Urinary bladder (tissue), 4 donors: Measurements from ENCODE around the gene TMPRSS7. TPM values are rescaled to one million over a fixed set of nuclear protein-coding genes. Genes with fewer than 3 reads are reported as not detected.

ENCODE experiments used
- DNase-seq: peaks from one replicate; pipeline ENCODE4 v3.0.0-alpha.2; 2015; ENCODE audit errors: extremely low spot score
- H3K27ac ChIP-seq: one replicate; pipeline ENCODE4 v1.5.1; 2013; ENCODE audit warnings: low read depth, mild to moderate bottlenecking, moderate library complexity
- H3K36me3 ChIP-seq: one replicate; pipeline ENCODE4 v1.6.1; 2013; ENCODE audit warnings: mild to moderate bottlenecking, moderate library complexity; ENCODE audit not compliant: insufficient read depth
- H3K4me1 ChIP-seq: one replicate; pipeline ENCODE4 v1.6.1; 2013; ENCODE audit warnings: mild to moderate bottlenecking, moderate library complexity; ENCODE audit not compliant: insufficient read depth
- H3K4me3 ChIP-seq: one replicate; pipeline ENCODE4 v1.5.1; 2013; ENCODE audit warnings: low read depth, low read length
- WGBS: extraction: QIAGEN DNeasy Blood & Tissue Kit; methylation state at CpG from one replicate; pipeline ENCODE4 v1.1.7; 2013; 5-methylcytosine and 5-hydroxymethylcytosine counted together
- polyA plus RNA-seq: library from polyadenylated mRNA; stranded (reverse); fragments of 200-250 nt; gene quantifications from one replicate; pipeline ENCODE4 v1.2.3, GENCODE V29; 2013
- small RNA-seq: library from RNA; depleted of rRNA; stranded (forward); fragments of <200 nt; gene quantifications from one replicate; pipeline ENCODE3, GENCODE V24; 2014
- total RNA-seq: library from RNA; depleted of rRNA; stranded (reverse); fragments of >200 nt; gene quantifications from one replicate; pipeline ENCODE4 v1.2.3, GENCODE V29; 2014
- donor health status: healthy with polysubstance abuse.
- donor health status: healthy.

The TMPRSS7 gene
- total and polyA plus RNA-seq, 2 donors = not detected

GRCh38 chr3:112126511-112126911, 92.0 kb downstream of the TMPRSS7 start:
- Histone ChIP-seq H3K4me1 (no peaks in the 10 kb centered on the region), H3K36me3 (peaks cover 2% of the 10 kb centered on the region), H3K27ac (no peak overlapping the region), H3K4me3 (no peak overlapping the region)
- no peak for DNase-seq
- 49% methylated on average over 1 of the region's 1 CpG for WGBS

DNA sequence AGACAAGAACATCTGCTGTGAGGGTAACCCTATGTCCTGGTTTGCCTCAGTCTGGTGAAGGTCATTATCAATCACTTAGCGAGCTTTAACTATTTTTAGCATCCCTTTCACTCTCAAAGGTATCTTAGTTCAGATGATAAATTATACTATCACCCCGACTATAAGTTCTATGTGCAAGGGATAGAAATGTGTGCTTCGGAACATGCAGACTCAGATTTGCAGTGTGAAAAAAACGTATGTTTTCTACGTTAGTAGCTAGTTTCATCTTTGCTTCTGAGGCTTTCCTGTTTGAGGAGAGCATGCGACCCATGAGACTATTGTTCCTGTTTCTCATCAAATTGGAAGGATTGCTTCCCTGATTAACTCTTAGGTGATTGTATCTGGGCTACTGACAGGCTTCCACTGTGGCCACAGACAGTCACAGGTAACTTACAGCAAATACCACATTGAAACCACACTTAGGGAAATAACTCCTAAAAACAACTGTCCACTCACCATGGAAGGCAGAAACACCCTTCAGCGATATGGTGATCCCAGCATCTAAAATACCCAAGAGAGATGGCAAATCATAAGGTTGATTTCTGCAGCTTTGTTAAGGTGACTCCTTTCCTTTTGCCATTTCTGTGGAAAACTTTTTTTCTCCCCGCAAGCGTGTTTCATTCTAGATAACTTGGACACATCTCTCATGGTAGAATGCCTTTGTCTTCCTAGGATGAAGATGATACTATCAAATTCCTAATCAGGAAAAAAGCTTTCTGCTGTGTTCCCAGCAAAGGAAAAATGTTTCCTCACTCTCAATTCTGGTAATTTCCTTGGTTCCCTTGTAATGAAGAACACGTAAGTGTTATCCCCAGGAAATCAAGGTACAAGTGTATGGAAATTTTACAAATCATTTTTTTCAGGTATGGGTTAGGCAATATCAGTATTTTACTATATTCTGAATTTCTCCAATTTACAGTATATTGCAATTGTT, 93.3 kb downstream of the TMPRSS7 start:
- no peak overlapping the region for H3K27ac ChIP-seq
- whole genome bisulfite sequencing = 78% methylated on average over 10 of the region's 10 CpGs
- no peak for DNase-seq
- H3K4me1 ChIP-seq = no peaks in the 10 kb centered on the region
- H3K36me3 ChIP-seq = peaks cover 2% of the 10 kb centered on the region
- no peak overlapping the region for H3K4me3 ChIP-seq

- DNase-seq = no peak
- no peaks in the 10 kb centered on the region for H3K4me1 ChIP-seq
- peaks cover 2% of the 10 kb centered on the region for H3K36me3 ChIP-seq
- no peak overlapping the region for H3K27ac ChIP-seq
- WGBS = 55% methylated on average over 7 of the region's 7 CpGs
- H3K4me3 ChIP-seq = no peak overlapping the region
Measured at GRCh38 chr3:112128843-112129727, 94.5 kb downstream of the TMPRSS7 start.

DNA sequence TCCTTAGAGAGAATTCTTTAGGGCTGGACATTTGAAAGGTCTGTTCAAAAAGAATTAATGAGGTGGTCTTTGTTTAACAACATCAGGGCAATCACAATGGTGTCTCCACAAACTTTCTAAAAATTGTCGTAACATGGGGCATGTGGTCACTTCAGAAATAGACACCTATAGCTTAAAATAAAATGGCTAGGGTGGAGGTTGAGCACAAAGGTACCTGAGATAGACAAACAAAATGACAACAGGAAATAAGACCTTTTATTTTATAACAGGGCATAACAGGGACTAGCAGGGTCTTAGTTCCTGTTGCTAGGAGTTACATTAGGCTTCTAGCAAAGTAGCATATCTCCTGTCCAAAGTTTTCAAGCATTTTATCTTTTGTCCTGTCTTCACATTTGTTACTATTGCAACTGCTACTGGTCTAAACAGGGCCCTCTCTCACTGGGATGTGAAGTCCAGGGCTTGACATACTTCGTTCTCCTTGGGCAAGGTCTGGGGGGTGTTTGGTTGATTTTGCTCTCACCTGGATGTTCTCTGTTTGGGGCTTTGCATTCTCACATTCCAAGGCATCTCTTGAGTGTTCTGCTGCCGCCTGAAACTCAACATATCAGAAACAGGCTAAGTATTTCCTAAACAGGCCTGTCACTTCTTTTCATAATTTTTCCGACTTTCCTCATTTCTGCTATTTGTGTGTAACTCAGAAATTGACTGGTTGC, 95.5 kb downstream of the TMPRSS7 start:
- 93% methylated on average over 4 of the region's 4 CpGs for WGBS
- Histone ChIP-seq H3K4me3 (no peak overlapping the region), H3K36me3 (peaks cover 2% of the 10 kb centered on the region), H3K27ac (no peak overlapping the region), H3K4me1 (no peaks in the 10 kb centered on the region)
- no peak for DNase-seq

GRCh38 chr3:112130638-112130993, 96.1 kb downstream of the TMPRSS7 start:
- 93% methylated on average over 3 of the region's 3 CpGs for WGBS
- H3K4me3 ChIP-seq = no peak overlapping the region
- DNase-seq = no peak

More at GRCh38 chr3:112130638-112130993, 96.1 kb downstream of the TMPRSS7 start:
- H3K4me1 ChIP-seq = no peaks in the 10 kb centered on the region
- peaks cover 2% of the 10 kb centered on the region for H3K36me3 ChIP-seq
- H3K27ac ChIP-seq = no peak overlapping the region

Small RNA genes within 50 kb of the gene (small RNA-seq; reads per million reads assigned to genes)
- not detected for gene MIR567

Other genes starting within 250 kb of the TMPRSS7 start
- 173 TPM for gene PHLDB2, start 175.5 kb upstream of the TMPRSS7 start, total RNA-seq
- 58.1 TPM for gene PHLDB2, start 175.5 kb upstream of the TMPRSS7 start, polyA plus RNA-seq
- 62.3 TPM for gene ABHD10, start 55.7 kb upstream of the TMPRSS7 start, total RNA-seq
- gene ABHD10, start 55.7 kb upstream of the TMPRSS7 start, polyA plus RNA-seq = 23.3 TPM
- gene TAGLN3, start 35.8 kb upstream of the TMPRSS7 start, total RNA-seq = 3.1 TPM
- gene TAGLN3, start 35.8 kb upstream of the TMPRSS7 start, polyA plus RNA-seq = 1.8 TPM
- 7.5 TPM for gene C3orf52, start 51.7 kb downstream of the TMPRSS7 start, total RNA-seq
- gene C3orf52, start 51.7 kb downstream of the TMPRSS7 start, polyA plus RNA-seq = 2.6 TPM
- gene GCSAM, start 98.5 kb downstream of the TMPRSS7 start, total RNA-seq = 1.7 TPM
- 0.43 TPM for gene GCSAM, start 98.5 kb downstream of the TMPRSS7 start, polyA plus RNA-seq